ENCODE measurements around the gene MAD1L1.

Gene MAD1L1

GRCh38 chr7:2219136-2219535, 13.6 kb downstream of the MAD1L1 start:
- DNase-seq (ENCODE audit: low spot score): no peak
- FAIRE-seq: peak; percentile 85

DNA sequence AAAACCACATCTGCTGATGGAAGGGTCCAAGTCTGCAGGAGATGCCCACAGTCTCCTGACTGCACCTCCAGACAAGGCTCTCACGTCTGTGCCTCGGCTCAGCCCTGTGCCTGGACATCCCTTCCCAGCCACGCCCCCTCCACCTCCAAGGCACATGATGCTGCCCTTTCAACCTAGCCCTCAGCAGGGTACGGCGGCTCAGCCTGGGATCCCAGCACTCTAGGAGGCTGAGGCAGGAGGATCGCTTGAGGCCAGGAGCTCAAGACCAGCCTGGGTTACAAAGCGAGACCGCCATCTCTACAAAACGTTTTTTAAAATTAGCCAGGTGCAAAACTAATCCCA, 14.3 kb downstream of the MAD1L1 start:
- DNase-seq (ENCODE audit: low spot score): no peak
- FAIRE-seq: no peak

DNA sequence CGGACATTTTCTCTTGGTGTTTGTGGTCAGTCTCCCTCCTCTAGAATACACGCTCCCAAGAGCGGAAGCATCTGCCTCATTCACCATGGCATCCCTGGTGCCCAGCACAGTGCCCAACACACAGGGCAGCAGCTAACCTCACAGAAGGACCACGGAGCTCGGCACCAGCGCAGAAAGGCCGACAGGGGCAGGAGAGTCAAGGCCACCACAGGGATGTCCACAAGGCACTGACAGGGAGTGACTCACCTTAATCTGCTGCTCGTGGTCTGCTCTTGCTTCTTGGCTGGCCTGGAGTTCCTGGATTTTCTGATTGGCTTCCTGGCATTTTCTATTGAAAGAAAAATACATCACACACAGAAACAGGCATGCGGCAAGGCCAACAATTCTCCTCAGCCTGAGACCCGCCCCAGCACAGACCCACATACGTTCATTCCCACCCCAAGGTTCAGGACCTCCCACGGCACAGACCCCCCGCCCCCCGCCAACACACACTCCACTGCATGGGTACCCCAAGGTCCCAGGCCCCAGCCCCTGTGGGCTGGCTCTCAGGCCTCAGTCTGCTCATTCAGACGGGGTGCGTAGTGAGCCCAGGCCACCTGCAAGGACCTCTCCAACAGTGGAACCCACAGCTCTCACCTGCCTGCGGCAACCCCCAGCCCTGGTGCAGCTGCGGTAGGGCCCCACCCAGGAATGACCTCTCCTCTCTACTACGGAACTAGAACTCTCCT, 14.9 kb downstream of the MAD1L1 start:
- FAIRE-seq (no peak), DNase-seq (ENCODE audit: low spot score) (no peak)

- DNase-seq (ENCODE audit: low spot score): no peak
- peak; percentile 50 for FAIRE-seq
Observed at GRCh38 chr7:2217206-2217605, 15.5 kb downstream of the MAD1L1 start.

GRCh38 chr7:2215851-2216250, 16.9 kb downstream of the MAD1L1 start:
- DNase-seq (ENCODE audit: low spot score) (no peak), FAIRE-seq (no peak)

DNA sequence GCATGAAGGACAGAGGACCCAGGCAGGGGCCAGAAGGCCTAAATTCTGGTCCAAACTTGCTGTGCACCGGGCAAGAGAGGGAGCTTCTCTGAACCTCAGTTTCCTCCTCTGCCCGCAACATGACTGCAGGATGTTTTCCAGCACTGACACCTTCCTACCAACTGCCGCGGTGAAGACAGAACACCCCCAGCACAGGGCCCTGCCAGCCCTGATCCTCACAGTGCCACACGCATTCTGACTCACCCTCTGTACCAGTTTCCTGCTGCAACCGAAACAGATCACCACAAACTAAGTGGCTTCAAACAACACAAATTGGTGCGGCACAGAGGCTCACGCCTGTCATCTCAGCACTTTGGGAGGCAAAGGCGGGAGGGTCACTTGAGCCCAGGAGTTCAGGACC, 18.1 kb downstream of the MAD1L1 start:
- FAIRE-seq (peak; percentile 94), DNase-seq (ENCODE audit: low spot score) (no peak)

DNA sequence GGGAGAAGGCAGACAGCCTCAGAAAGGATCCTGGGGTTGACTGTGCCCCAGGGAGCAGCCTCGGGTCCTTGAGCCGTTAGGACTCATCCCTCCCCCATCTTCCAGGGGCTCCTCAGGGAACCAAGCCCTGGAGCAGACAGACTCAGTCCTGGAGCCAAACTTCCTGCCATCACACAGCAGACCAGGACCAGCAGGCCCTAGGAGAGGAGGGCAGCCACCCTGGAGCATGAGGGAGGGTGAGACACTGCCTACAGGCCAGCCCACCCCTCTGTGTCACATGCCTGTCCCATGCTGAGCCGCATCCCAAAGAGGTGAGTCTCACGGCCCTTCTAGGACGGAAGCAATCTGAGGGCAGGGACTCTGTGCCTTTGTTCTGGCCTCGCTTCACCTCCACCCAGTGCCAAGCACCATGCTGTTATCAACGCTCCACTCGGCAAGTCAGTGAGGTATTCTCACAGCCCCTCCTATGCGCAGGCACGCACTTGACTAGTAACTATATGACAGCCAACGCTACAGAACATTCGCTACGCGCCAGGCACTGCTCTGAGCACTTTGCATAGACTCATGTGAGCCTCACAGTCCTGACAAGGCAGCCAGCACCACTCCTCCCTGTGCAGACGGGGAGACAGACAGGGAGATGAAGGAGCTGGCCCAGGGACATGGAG, 19.1 kb downstream of the MAD1L1 start:
- no peak for DNase-seq (ENCODE audit: low spot score)
- peak; percentile 96 for FAIRE-seq

GRCh38 chr7:2212906-2213305, 19.8 kb downstream of the MAD1L1 start:
- DNase-seq (ENCODE audit: low spot score) (no peak), FAIRE-seq (no peak)

GRCh38 chr7:2211926-2212325, 20.8 kb downstream of the MAD1L1 start:
- DNase-seq (ENCODE audit: low spot score) (no peak), FAIRE-seq (peak; percentile 9)

- DNase-seq (ENCODE audit: low spot score) (no peak), FAIRE-seq (peak; percentile 32)
Observed at GRCh38 chr7:2211259-2211880, 21.4 kb downstream of the MAD1L1 start.

DNA sequence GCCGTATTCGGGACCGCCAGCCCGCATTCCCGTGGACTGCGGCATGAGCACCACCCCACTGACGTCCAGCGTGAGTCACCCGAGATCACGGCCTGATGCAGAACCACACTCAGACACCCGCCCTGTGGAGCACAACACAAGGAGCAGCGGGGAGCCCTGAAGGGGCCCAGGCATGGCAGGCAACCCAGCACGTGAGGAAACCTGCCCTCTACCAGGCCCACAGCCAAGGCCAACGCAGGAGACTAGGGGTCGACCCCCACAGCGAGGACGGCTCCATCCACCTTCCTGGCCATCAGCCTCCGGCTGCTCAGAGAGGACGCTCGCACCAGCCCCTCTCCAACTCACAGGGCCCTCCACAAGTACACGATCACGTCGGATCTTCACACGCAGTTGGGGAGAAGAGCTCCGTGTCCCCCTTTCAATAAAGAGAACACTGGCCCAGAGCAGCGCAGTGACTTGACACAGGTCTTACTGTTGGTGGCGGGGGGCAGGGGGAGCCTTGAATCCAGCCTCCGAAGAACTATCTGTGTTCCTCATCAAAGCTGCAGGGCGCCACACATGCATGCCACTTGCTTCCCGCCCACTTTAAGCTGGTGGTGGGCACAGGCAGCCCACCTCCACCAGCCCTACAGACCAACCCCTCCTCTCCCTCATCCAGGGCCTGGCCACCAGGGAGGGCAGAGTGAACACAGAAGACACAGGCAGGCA, 22.0 kb downstream of the MAD1L1 start:
- DNase-seq (ENCODE audit: low spot score): no peak
- FAIRE-seq: peak; percentile 63

DNA sequence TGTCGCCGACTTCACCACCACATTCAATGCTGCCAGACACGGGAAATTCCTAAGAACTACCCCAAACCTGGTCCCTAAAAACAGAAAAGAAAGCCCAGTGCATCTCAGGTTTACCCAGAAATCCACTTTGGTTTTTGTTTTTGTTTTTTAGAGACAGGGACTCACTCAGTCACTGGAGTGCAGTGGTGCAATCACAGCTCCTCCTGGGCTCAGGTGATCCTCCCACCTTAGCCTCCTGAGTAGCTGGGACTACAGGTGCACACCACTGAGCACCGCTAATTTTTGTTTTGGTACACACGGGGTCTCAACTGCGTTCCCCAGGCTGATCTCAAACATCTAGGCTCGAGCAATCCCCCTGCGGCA, 22.8 kb downstream of the MAD1L1 start:
- no peak for DNase-seq (ENCODE audit: low spot score)
- FAIRE-seq: no peak

GRCh38 chr7:2209146-2209960, 23.4 kb downstream of the MAD1L1 start:
- FAIRE-seq: peak; percentile 96
- peak; percentile 81 for DNase-seq (ENCODE audit: low spot score)

GRCh38 chr7:2208712-2209111, 24.0 kb downstream of the MAD1L1 start:
- DNase-seq (ENCODE audit: low spot score): no peak
- FAIRE-seq: peak; percentile 89

DNA sequence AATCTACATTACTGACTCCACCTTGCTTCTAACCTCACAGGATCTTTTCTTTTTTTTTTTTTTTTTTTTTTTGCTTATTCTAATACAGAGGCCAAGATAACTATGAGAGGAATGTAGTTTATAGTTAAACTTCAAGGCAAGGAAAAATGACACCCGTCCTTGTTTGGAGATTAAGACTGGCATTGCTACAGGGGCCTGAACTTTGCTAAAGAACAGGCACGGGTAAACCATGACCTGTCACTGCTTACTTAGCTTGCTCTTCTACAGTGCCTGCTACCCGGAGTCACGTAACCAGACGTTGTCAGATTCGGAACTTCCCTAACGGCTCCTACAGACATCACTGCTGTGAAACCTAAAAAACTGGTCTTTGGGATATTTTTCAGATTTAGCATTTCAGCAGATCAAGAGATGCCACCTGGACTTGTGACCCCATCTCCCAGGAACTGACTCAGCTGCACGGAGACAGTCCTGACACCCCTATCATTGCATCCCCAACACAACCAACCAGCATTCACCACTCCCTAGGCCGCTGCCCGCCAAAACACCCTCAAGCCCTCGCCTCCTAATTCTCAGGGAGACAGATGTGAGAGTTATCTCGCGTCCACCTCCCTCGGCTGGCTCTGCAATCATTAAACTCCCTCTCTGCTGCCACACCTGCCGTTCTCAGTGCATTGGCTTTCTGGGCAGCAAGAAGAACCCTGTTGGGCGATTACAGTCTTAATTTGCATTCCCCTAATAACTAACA, 27.5 kb downstream of the MAD1L1 start:
- no peak for DNase-seq (ENCODE audit: low spot score)
- FAIRE-seq: peak; percentile 68

GRCh38 chr7:2204446-2204845, 28.3 kb downstream of the MAD1L1 start:
- FAIRE-seq (no peak), DNase-seq (ENCODE audit: low spot score) (no peak)

GRCh38 chr7:2203766-2204300, 28.9 kb downstream of the MAD1L1 start:
- no peak for DNase-seq (ENCODE audit: low spot score)
- FAIRE-seq: peak; percentile 93

DNA sequence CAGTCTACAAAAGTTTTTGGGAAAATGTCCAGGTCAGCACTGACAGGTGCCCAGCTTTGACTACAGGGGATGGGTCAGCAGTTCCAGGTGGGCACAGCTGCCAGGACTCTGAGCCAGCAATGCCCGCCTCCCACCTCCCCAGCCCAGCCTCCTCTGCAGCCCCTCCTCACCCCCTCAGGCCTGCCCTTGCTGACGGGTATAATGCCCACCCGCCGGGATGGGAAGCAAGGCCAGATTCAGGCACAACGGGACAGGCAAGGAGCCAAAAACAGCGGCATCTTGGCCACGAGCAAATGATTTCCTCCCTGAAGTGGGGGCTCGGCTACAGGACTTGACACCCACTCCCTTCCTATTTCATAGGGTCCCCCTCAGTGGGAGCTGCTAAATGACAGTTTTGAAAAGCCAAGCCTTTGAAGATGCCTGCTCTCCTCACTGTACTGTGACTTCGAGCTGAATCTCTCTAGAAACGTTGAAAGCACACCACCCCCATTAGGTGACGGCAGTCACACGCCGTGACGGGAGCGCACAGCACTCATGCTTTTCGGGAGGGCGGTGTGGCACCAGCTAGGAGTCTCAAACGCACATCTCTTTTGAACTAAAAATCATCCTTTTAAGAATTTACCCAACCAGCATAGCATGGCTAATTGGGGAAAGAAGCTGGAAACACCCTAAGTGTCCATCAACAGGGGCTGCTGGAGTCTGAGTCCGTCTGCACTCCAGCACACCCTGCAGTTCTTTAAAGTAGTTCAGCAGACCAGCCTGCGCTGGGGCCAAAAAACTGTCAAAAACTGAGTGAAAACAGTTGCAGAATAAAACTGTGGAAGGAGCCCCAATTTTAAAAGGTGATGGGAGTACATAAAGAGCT, 29.6 kb downstream of the MAD1L1 start:
- DNase-seq (ENCODE audit: low spot score) (no peak), FAIRE-seq (peak; percentile 32)

DNA sequence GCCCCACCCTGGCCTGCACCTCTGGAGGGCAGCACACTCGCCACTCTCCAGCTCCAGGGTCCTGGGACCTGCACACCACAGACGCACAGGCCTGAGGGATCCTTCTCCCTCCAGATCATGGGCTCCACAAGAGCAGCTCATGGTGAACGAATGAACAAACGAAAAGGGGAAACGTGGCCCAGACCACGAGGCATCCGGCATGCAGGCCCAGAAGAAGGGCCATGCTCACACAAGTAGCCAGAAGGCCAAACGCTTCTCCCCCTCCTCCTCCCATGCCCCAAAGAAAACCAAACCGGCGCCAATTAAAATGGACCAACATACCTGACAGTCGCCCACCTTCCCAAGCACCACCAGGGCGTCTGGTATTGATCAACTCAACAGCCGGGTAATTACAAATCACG, 30.4 kb downstream of the MAD1L1 start:
- DNase-seq (ENCODE audit: low spot score) (no peak), FAIRE-seq (peak; percentile 50)

All from urothelium cell line (cell line).